Measurements from ENCODE around the gene DHRS1. TPM values are rescaled to one million over a fixed set of nuclear protein-coding genes. Genes with fewer than 3 reads are reported as not detected.

The DHRS1 gene
- total RNA-seq, 1 donor: 10.4 TPM

- H3K27me3 ChIP-seq (ENCODE audit: insufficient read depth, low read length): no peaks in the 10 kb centered on the region
- H3K9me3 ChIP-seq (ENCODE audit: low read depth, low read length): no peaks in the 10 kb centered on the region
- H3K4me1 ChIP-seq (ENCODE audit: insufficient read depth, low read length): peaks cover 52% of the 10 kb centered on the region
- no peak within 1 kb of the TSS for H3K4me3 ChIP-seq (ENCODE audit: low read length)
Measured at GRCh38 chr14:24307575-24308341, 8.2 kb upstream of the DHRS1 start, which contains the start of gene CIDEB. Gene CIDEB, minus strand, starts transcription at chr14:24307977. Its CDS starts 119 bp downstream, at chr14:24307858.

GRCh38 chr14:24307156-24307574, 7.6 kb upstream of the DHRS1 start:
- Histone ChIP-seq H3K4me3 (ENCODE audit: low read length) (no peak overlapping the region), H3K4me1 (ENCODE audit: insufficient read depth, low read length) (peaks cover 46% of the 10 kb centered on the region), H3K9me3 (ENCODE audit: low read depth, low read length) (no peaks in the 10 kb centered on the region), H3K27me3 (ENCODE audit: insufficient read depth, low read length) (no peaks in the 10 kb centered on the region)

GRCh38 chr14:24304019-24304387, 4.4 kb upstream of the DHRS1 start:
- no peaks in the 10 kb centered on the region for H3K27me3 ChIP-seq (ENCODE audit: insufficient read depth, low read length)
- H3K9me3 ChIP-seq (ENCODE audit: low read depth, low read length): no peaks in the 10 kb centered on the region
- peaks cover 36% of the 10 kb centered on the region for H3K4me1 ChIP-seq (ENCODE audit: insufficient read depth, low read length)
- no peak overlapping the region for H3K4me3 ChIP-seq (ENCODE audit: low read length)

GRCh38 chr14:24300326-24300980, 873 bp upstream of the DHRS1 start:
- Histone ChIP-seq H3K4me3 (ENCODE audit: low read length) (peak overlapping the region; percentile 68), H3K4me1 (ENCODE audit: insufficient read depth, low read length) (peaks cover 45% of the 10 kb centered on the region), H3K9me3 (ENCODE audit: low read depth, low read length) (no peaks in the 10 kb centered on the region), H3K27me3 (ENCODE audit: insufficient read depth, low read length) (no peaks in the 10 kb centered on the region)

GRCh38 chr14:24298892-24299254, 707 bp downstream of the DHRS1 start:
- peaks cover 45% of the 10 kb centered on the region for H3K4me1 ChIP-seq (ENCODE audit: insufficient read depth, low read length)
- H3K9me3 ChIP-seq (ENCODE audit: low read depth, low read length): no peaks in the 10 kb centered on the region
- H3K27me3 ChIP-seq (ENCODE audit: insufficient read depth, low read length): no peaks in the 10 kb centered on the region
- H3K4me3 ChIP-seq (ENCODE audit: low read length): peak overlapping the region; percentile 68

GRCh38 chr14:24297190-24297964, 2.2 kb downstream of the DHRS1 start:
- H3K9me3 ChIP-seq (ENCODE audit: low read depth, low read length): no peaks in the 10 kb centered on the region
- no peaks in the 10 kb centered on the region for H3K27me3 ChIP-seq (ENCODE audit: insufficient read depth, low read length)
- no peak overlapping the region for H3K4me3 ChIP-seq (ENCODE audit: low read length)
- peaks cover 45% of the 10 kb centered on the region for H3K4me1 ChIP-seq (ENCODE audit: insufficient read depth, low read length)

- peaks cover 44% of the 10 kb centered on the region for H3K4me1 ChIP-seq (ENCODE audit: insufficient read depth, low read length)
- H3K9me3 ChIP-seq (ENCODE audit: low read depth, low read length): no peaks in the 10 kb centered on the region
- H3K4me3 ChIP-seq (ENCODE audit: low read length): no peak overlapping the region
- H3K27me3 ChIP-seq (ENCODE audit: insufficient read depth, low read length): no peaks in the 10 kb centered on the region
Measured at GRCh38 chr14:24296341-24297157, 3.0 kb downstream of the DHRS1 start.

- Histone ChIP-seq H3K4me1 (ENCODE audit: insufficient read depth, low read length) (peaks cover 19% of the 10 kb centered on the region), H3K4me3 (ENCODE audit: low read length) (no peak overlapping the region), H3K27me3 (ENCODE audit: insufficient read depth, low read length) (no peaks in the 10 kb centered on the region), H3K9me3 (ENCODE audit: low read depth, low read length) (no peaks in the 10 kb centered on the region)
Measured at GRCh38 chr14:24293525-24293924, 6.1 kb downstream of the DHRS1 start.

- Histone ChIP-seq H3K4me3 (ENCODE audit: low read length) (no peak overlapping the region), H3K9me3 (ENCODE audit: low read depth, low read length) (no peaks in the 10 kb centered on the region), H3K27me3 (ENCODE audit: insufficient read depth, low read length) (no peaks in the 10 kb centered on the region), H3K4me1 (ENCODE audit: insufficient read depth, low read length) (peaks cover 8% of the 10 kb centered on the region)
Measured at GRCh38 chr14:24292118-24292807, 7.3 kb downstream of the DHRS1 start.

- Histone ChIP-seq H3K27me3 (ENCODE audit: insufficient read depth, low read length) (no peaks in the 10 kb centered on the region), H3K4me1 (ENCODE audit: insufficient read depth, low read length) (peaks cover 1% of the 10 kb centered on the region), H3K4me3 (ENCODE audit: low read length) (no peak overlapping the region), H3K9me3 (ENCODE audit: low read depth, low read length) (no peaks in the 10 kb centered on the region)
Measured at GRCh38 chr14:24291446-24292117, 8.0 kb downstream of the DHRS1 start.

- no peaks in the 10 kb centered on the region for H3K27me3 ChIP-seq (ENCODE audit: insufficient read depth, low read length)
- H3K4me3 ChIP-seq (ENCODE audit: low read length): no peak overlapping the region
- no peaks in the 10 kb centered on the region for H3K4me1 ChIP-seq (ENCODE audit: insufficient read depth, low read length)
- no peaks in the 10 kb centered on the region for H3K9me3 ChIP-seq (ENCODE audit: low read depth, low read length)
Measured at GRCh38 chr14:24290746-24291145, 8.8 kb downstream of the DHRS1 start.

GRCh38 chr14:24289649-24290280, 9.8 kb downstream of the DHRS1 start:
- Histone ChIP-seq H3K27me3 (ENCODE audit: insufficient read depth, low read length) (no peaks in the 10 kb centered on the region), H3K4me3 (ENCODE audit: low read length) (no peak overlapping the region), H3K4me1 (ENCODE audit: insufficient read depth, low read length) (no peaks in the 10 kb centered on the region), H3K9me3 (ENCODE audit: low read depth, low read length) (no peaks in the 10 kb centered on the region)

- H3K4me3 ChIP-seq (ENCODE audit: low read length): no peak overlapping the region
Measured at GRCh38 chr14:24286996-24287395, 12.6 kb downstream of the DHRS1 start.

More at GRCh38 chr14:24286996-24287395, 12.6 kb downstream of the DHRS1 start:
- peaks cover 8% of the 10 kb centered on the region for H3K4me1 ChIP-seq (ENCODE audit: insufficient read depth, low read length)
- no peaks in the 10 kb centered on the region for H3K27me3 ChIP-seq (ENCODE audit: insufficient read depth, low read length)
- no peaks in the 10 kb centered on the region for H3K9me3 ChIP-seq (ENCODE audit: low read depth, low read length)
